Endothelial cell of umbilical vein (primary cell): ENCODE results near the gene RTN1.

Experiments used
- CTCF ChIP-seq, 2 donors: IDR thresholded peaks; 1 replicate in 1 of 2; 2 replicates in 1 of 2; pipeline ENCODE4 v1.5.1; 2011; ENCODE audit warnings: low read length in 2 of 2, mild to moderate bottlenecking in 2 of 2, moderate library complexity in 2 of 2, control low read depth in 1 of 2, inconsistent platforms in 1 of 2, low read depth in 1 of 2; ENCODE audit not compliant: insufficient read depth in 1 of 2; ENCODE audit errors: extremely low read depth in 1 of 2
- EZH2 ChIP-seq: IDR thresholded peaks from 2 replicates; pipeline ENCODE4 v1.6.1; 2012; ENCODE audit warnings: borderline replicate concordance, low read depth, mild to moderate bottlenecking, moderate library complexity, low read length, inconsistent platforms; ENCODE audit not compliant: severe bottlenecking
- POLR2A ChIP-seq: IDR thresholded peaks from 2 replicates; pipeline ENCODE4 v1.6.1; 2012; ENCODE audit warnings: low read depth, mild to moderate bottlenecking, control low read depth, low read length

- TF ChIP-seq CTCF (IDR thresholded peaks at IDR 0.05; ENCODE audit: extremely low read depth in 1 of 2, insufficient read depth in 1 of 2, low read depth in 1 of 2, low read length in 2 of 2) (no peak), EZH2 (no peak), POLR2A (no peak)
Measured at GRCh38 chr14:59588101-59588500, 282.5 kb downstream of the RTN1 start.
